Activated CD4-positive, alpha-beta T cell treated with anti-CD3 and anti-CD28 coated beads for 36 hours (primary cell): ENCODE results near the gene ZNF581. TPM values are rescaled to one million over a fixed set of nuclear protein-coding genes. Genes with fewer than 3 reads are reported as not detected.

Source experiments
- ATAC-seq: fragments of 200-7000 bp; cut with Tn5 transposase; one replicate; pipeline ENCODE4 v1.10.0; 2021; ENCODE audit warnings: mild to moderate bottlenecking, moderate library complexity
- CTCF ChIA-PET: fragments of 350-600 bp; sonication (Branson Sonifier 250); formaldehyde crosslinking; loops from one replicate; lab custom pipeline; 2021; ENCODE audit warnings: antibody characterized with exemption; lab: Charles Lee
- POLR2A ChIA-PET: fragments of 350-600 bp; sonication (Branson Sonifier 250); formaldehyde crosslinking; loops from one replicate; lab custom pipeline; 2021; ENCODE audit warnings: antibody characterized with exemption, inconsistent platforms; lab: Charles Lee
- DNase-seq: peaks from one replicate; pipeline ENCODE4 v3.0.0-alpha.2; 2020
- H3K27ac Mint-ChIP-seq: one replicate; pipeline ENCODE4 v1.8.0; 2021; ENCODE audit warnings: mixed read lengths
- H3K27me3 Mint-ChIP-seq: one replicate; pipeline ENCODE4 v1.8.0; 2021; ENCODE audit warnings: mixed read lengths
- H3K36me3 Mint-ChIP-seq: one replicate; pipeline ENCODE4 v1.8.0; 2021; ENCODE audit warnings: low read depth, mixed read lengths
- H3K4me1 Mint-ChIP-seq: one replicate; pipeline ENCODE4 v1.8.0; 2021; ENCODE audit warnings: mixed read lengths
- H3K4me3 Mint-ChIP-seq: one replicate; pipeline ENCODE4 v1.8.0; 2021; ENCODE audit warnings: mild to moderate bottlenecking, moderate library complexity, mixed read lengths
- H3K9me3 Mint-ChIP-seq: one replicate; pipeline ENCODE4 v1.8.0; 2021; ENCODE audit warnings: low read depth, mixed read lengths
- intact Hi-C, 2 experiments: fragments of 100-400 bp; cut with DNase I in 1 of 2; cut with micrococcal nuclease in 1 of 2; formaldehyde crosslinking; loops; one replicate each; pipeline versions ENCODE4 v1.14.2 to v1.15.1; 2022 to 2024; cut with DNase I, micrococcal nuclease
- total RNA-seq, 2 experiments: library from RNA; stranded (reverse); gene quantifications; one replicate each; pipeline ENCODE4 v1.2.3, GENCODE V29; 2021

The ZNF581 gene
- total RNA-seq, 2 experiments from 2014 or later, result 18.9 to 26.9 TPM

DNA sequence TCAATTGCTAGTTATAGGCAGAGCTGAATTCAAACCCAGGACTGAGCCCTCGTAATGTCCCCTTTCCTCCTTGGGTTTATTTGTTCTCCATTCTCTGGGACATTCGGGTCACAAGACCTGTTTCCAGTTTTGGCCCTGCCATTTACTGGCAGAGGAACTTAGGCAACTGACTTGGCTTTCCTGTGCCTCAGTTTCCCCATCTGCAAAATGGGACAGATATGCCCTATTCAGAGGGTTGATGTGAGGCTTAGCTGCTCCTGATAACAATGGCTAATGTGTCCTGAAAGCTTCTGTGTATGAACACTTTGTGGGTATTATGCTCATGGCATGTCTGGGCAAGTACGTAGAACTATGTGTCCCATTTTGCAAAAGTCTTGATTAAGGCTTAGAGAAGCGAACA lies 42.4 kb upstream of the ZNF581 start:
- POLR2A ChIA-PET, result interaction anchor here (0.6 kb wide), 1 partner anchor 53 kb away, joined by 3 read pairs; no protein-coding TSS in a partner anchor
- DNase-seq (no peak), ATAC-seq (no peak)
- peak overlapping the region; percentile 90 for H3K27ac Mint-ChIP-seq
- peaks cover 30% of the 10 kb centered on the region for H3K36me3 Mint-ChIP-seq
- peaks cover 36% of the 10 kb centered on the region for H3K4me1 Mint-ChIP-seq
- CTCF ChIA-PET, result no interaction called here
- intact Hi-C loops, result loop anchor here in 1 of 2 experiments (10.0 kb wide), 1 partner anchor 436 kb away; the partner anchor contains the start of gene DNAAF3
- peak overlapping the region; percentile 78 for H3K4me3 Mint-ChIP-seq
- no peaks in the 10 kb centered on the region for H3K9me3 Mint-ChIP-seq
- H3K27me3 Mint-ChIP-seq, result no peaks in the 10 kb centered on the region

DNA sequence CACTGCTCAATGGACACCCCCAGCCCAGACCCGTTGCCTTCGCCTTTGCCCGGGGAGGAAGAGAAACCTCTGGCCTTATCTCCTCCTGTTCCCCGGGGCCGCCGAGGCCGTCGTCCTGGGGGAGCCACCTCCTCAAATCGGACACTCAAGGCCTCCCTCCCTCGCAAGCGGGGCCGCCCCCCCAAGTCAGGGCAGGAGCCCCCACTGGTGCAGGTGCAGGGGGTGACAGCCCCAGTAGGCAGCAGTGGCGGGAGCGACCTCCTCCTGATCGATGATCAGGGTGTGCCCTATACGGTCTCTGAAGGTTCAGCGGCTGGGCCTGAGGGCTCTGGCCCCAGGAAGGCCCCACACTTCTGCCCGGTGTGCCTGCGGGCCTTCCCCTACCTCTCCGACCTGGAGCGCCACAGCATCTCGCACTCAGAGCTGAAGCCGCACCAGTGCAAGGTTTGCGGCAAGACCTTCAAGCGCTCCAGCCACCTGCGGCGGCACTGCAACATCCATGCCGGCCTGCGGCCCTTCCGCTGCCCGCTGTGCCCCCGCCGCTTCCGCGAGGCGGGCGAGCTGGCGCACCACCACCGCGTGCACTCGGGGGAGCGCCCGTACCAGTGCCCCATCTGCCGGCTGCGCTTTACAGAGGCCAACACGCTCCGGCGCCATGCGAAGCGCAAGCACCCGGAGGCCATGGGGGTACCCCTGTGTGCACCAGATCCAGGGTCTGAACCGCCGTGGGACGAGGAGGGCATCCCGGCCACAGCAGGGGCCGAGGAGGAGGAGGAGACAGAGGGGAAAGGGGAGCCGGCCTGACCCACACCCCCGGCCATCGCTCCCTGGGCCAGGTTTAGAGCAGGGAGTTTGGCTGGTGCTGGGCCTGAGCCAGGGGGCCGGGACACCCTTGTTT lies 41.1 kb upstream of the ZNF581 start:
- Mint-ChIP-seq H3K27ac (no peak overlapping the region), H3K4me3 (no peak overlapping the region), H3K4me1 (peaks cover 44% of the 10 kb centered on the region), H3K36me3 (peaks cover 25% of the 10 kb centered on the region), H3K27me3 (no peaks in the 10 kb centered on the region), H3K9me3 (no peaks in the 10 kb centered on the region)
- ATAC-seq (no peak), DNase-seq (no peak)
- ChIA-PET CTCF (no interaction called here), POLR2A (interaction anchor here (0.7 kb wide), 1 partner anchor 201 kb away, joined by 3 read pairs; no protein-coding TSS in a partner anchor)
- intact Hi-C loops, result loop anchor here in 1 of 2 experiments (10.0 kb wide), 1 partner anchor 438 kb away; the partner anchor contains the start of gene DNAAF3

DNA sequence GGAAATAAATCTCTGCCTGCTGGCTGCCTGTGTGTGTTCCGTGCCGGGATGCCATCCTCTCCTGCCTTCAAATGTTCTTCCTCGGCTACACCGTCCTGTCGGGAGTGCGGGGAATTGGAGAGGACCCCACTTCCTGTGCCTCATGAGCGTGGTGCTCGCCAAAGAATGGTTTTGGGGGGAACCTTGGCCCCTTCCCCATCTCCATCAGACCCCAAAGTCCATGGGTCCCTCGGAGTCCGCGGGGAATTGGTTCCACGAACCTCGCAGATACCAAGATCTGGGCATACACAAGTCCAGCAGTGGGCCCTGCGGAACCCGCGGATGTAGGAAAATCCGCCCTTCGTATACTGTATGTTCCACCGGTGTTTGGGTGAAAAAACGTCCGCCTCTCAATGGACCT lies 40.3 kb upstream of the ZNF581 start:
- POLR2A ChIA-PET, result no interaction called here
- no peaks in the 10 kb centered on the region for H3K27me3 Mint-ChIP-seq
- CTCF ChIA-PET, result no interaction called here
- intact Hi-C loops, result loop anchor here in 1 of 2 experiments (10.0 kb wide), 1 partner anchor 438 kb away; the partner anchor contains the start of gene DNAAF3
- H3K4me1 Mint-ChIP-seq, result peaks cover 49% of the 10 kb centered on the region
- peaks cover 27% of the 10 kb centered on the region for H3K36me3 Mint-ChIP-seq
- no peak for ATAC-seq
- H3K4me3 Mint-ChIP-seq, result peak overlapping the region; percentile 30
- no peak for DNase-seq
- H3K9me3 Mint-ChIP-seq, result no peaks in the 10 kb centered on the region
- no peak overlapping the region for H3K27ac Mint-ChIP-seq

DNA sequence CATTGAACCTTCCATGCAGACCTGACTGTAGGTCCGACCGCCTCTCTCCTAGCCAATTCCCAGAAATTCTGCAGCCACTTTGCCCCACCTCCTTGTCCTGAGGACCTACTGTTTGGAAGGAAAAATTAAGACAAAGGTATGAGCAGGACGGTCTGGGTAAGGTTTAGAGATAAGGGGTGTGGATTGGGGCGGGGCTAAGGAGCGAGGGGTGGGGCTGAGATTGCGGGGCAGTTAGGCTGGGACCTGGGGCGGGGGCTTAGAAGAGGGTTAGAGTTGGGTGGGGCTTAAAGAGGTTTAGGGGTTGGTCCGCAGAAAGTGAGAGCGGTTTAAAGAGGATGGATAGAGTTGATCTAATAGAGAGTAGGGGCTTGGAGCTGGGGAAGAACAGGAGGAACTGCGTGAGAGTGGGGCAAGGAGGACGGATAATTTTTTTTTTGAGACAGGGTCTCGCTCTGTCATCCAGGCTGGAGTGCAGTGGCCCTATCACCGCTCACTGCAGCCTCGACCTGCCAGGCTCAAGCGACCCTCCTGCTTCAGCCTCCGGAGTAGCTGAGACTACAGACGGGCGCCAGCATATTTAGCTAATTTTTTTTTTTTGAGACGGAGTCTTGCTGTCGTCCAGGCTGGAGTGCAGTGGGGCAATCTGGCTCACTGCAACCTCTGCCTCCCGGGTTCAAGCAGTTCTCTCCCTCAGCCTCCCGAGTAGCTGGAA lies 39.7 kb upstream of the ZNF581 start:
- Mint-ChIP-seq H3K9me3 (no peaks in the 10 kb centered on the region), H3K36me3 (peaks cover 26% of the 10 kb centered on the region), H3K4me3 (peak overlapping the region; percentile 30), H3K4me1 (peaks cover 50% of the 10 kb centered on the region), H3K27ac (peak overlapping the region; percentile 96), H3K27me3 (no peaks in the 10 kb centered on the region)
- intact Hi-C loops, result loop anchor here in 1 of 2 experiments (10.0 kb wide), 1 partner anchor 439 kb away; the partner anchor contains the start of gene DNAAF3
- ChIA-PET CTCF (interaction anchor here (0.8 to 4.1 kb wide), 3 partner anchors 18 to 28 kb away, joined by 3 to 33 read pairs (median 3); no protein-coding TSS in a partner anchor), POLR2A (no interaction called here)
- ATAC-seq, result no peak
- DNase-seq, result peak; percentile 36

DNA sequence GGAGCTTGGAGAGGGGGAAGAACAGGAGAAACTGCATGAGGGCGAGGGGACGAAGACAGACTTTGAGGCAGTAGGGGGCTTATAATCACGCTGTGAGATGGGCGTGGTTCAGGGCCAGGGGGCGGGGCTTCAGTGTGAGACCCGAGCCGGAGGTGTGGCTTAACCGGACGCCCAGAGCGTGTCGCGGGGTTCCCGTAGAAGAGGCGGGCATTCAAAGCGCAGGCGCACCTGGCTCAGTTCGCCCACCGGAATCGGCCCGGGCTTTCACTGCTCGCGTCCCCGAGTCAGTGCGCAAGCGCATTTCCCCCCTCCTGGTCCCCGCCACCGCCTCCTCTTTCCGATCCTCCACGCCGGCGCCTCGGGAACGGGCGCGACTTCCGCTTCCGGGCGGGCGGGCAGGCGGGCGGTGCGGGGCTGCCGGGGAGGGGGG lies 38.2 kb upstream of the ZNF581 start:
- DNase-seq, result peak; percentile 100
- intact Hi-C loops, result loop anchor here (1.0 to 10.0 kb wide), 16 partner anchors 18 to 1468 kb away; partner anchors contain the start of genes CNOT3 (in 1 of the 2), DNAAF3 (in 1 of the 2), ISOC2 (in 1 of the 2) and KMT5C (in 1 of the 2)

GRCh38 chr19:55605637-55606470 lies 37.6 kb upstream of the ZNF581 start, which contains the start of gene ZNF865:
Gene ZNF865 (plus strand): TSS chr19:55605647. CDS start chr19:55613619, 7,972 bp downstream.
- intact Hi-C loops, result loop anchor here (1.0 to 10.0 kb wide), 18 partner anchors 15 to 1469 kb away; partner anchors contain the start of genes CNOT3 (in 1 of the 2), DNAAF3 (in 1 of the 2), ISOC2 (in 1 of the 2) and KMT5C (in 1 of the 2)
- DNase-seq, result peak; percentile 88
- H3K4me3 Mint-ChIP-seq, result peak within 1 kb of the TSS; percentile 88
- CTCF ChIA-PET, result interaction anchor here (0.6 to 4.1 kb wide), 26 partner anchors 9 to 669 kb away, joined by 3 to 33 read pairs (median 4); partner anchors contain the start of genes KMT5C, ZNF628 and ZNF784
- H3K4me1 Mint-ChIP-seq, result peaks cover 60% of the 10 kb centered on the region
- peak within 1 kb of the TSS; percentile 96 for H3K27ac Mint-ChIP-seq
- no peaks in the 10 kb centered on the region for H3K27me3 Mint-ChIP-seq
- H3K36me3 Mint-ChIP-seq, result peaks cover 34% of the 10 kb centered on the region
- POLR2A ChIA-PET, result interaction anchor here (1.1 to 1.6 kb wide), 2 partner anchors 15 to 1157 kb away, joined by 4 read pairs; partner anchors contain the start of gene LENG8
- H3K9me3 Mint-ChIP-seq, result no peaks in the 10 kb centered on the region
- peak; percentile 46 for ATAC-seq

More for the DNA sequence above, 38.2 kb upstream of the ZNF581 start:
- Mint-ChIP-seq H3K4me1 (peaks cover 57% of the 10 kb centered on the region), H3K4me3 (peak overlapping the region; percentile 88), H3K27ac (peak overlapping the region; percentile 96), H3K27me3 (no peaks in the 10 kb centered on the region), H3K36me3 (peaks cover 34% of the 10 kb centered on the region), H3K9me3 (no peaks in the 10 kb centered on the region)
- CTCF ChIA-PET, result interaction anchor here (0.6 to 4.1 kb wide), 9 partner anchors 15 to 669 kb away, joined by 3 to 33 read pairs (median 10); partner anchors contain the start of genes KMT5C and ZNF784
- POLR2A ChIA-PET, result no interaction called here
- peak; percentile 87 for ATAC-seq

DNA sequence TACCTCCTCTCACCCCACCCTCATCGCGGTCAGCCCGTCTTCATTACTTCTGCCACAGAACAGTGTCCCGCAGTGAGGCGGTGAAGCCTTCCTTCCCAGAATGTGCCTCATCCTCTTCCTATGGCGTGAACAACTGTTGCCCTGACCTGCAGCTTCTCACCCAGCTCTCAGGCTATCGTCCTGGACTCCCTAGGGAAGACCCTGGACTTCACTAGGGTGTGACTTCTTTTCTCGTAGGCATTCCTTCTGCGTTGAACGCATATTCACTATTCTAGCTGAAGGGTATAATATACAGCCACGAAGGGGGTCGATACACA lies 37.0 kb upstream of the ZNF581 start:
- H3K36me3 Mint-ChIP-seq, result peaks cover 34% of the 10 kb centered on the region
- ChIA-PET CTCF (interaction anchor here (0.6 to 4.1 kb wide), 24 partner anchors 9 to 267 kb away, joined by 3 to 33 read pairs (median 4); partner anchors contain the start of genes KMT5C, ZNF628 and ZNF784), POLR2A (interaction anchor here (1.1 to 1.6 kb wide), 2 partner anchors 14 to 1158 kb away, joined by 4 read pairs; partner anchors contain the start of gene LENG8)
- intact Hi-C loops, result loop anchor here (1.0 to 10.0 kb wide), 4 partner anchors 14 to 442 kb away; partner anchors contain the start of genes DNAAF3 (in 1 of the 2), ZNF580 (in 1 of the 2) and ZNF581 (in 1 of the 2)
- peak overlapping the region; percentile 88 for H3K4me3 Mint-ChIP-seq
- no peak for DNase-seq
- no peaks in the 10 kb centered on the region for H3K27me3 Mint-ChIP-seq
- ATAC-seq, result no peak
- peaks cover 55% of the 10 kb centered on the region for H3K4me1 Mint-ChIP-seq
- H3K27ac Mint-ChIP-seq, result peak overlapping the region; percentile 92
- no peaks in the 10 kb centered on the region for H3K9me3 Mint-ChIP-seq

DNA sequence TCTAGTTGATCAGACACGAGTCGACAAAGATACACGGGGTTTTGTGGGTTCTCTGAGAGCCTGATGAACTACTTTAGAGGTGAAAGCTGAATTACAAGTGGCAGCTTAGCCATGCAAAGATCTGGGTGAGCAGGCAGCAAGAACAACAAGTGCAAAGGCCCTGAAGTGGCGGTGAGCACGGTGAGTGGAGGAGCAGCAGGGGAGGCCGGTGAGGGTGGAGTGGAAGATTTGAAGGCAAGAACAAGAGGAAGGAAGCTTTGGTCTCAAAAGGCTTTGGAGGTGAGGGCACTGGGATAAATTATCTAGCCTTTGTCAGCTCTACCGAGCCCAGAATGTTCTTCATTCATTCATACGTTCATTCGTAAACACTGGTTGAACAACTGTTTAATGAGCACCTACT lies 36.6 kb upstream of the ZNF581 start:
- peaks cover 32% of the 10 kb centered on the region for H3K36me3 Mint-ChIP-seq
- H3K4me3 Mint-ChIP-seq, result peak overlapping the region; percentile 88
- no peaks in the 10 kb centered on the region for H3K27me3 Mint-ChIP-seq
- CTCF ChIA-PET, result interaction anchor here (0.6 to 4.1 kb wide), 23 partner anchors 10 to 267 kb away, joined by 3 to 33 read pairs (median 4); partner anchors contain the start of genes KMT5C, ZNF628 and ZNF784
- POLR2A ChIA-PET, result interaction anchor here (1.1 to 1.6 kb wide), 2 partner anchors 14 to 1158 kb away, joined by 4 read pairs; partner anchors contain the start of gene LENG8
- peaks cover 55% of the 10 kb centered on the region for H3K4me1 Mint-ChIP-seq
- ATAC-seq (no peak), DNase-seq (no peak)
- peak overlapping the region; percentile 92 for H3K27ac Mint-ChIP-seq
- no peaks in the 10 kb centered on the region for H3K9me3 Mint-ChIP-seq
- intact Hi-C loops, result loop anchor here (1.0 to 10.0 kb wide), 4 partner anchors 14 to 442 kb away; partner anchors contain the start of genes DNAAF3 (in 1 of the 2), ZNF580 (in 1 of the 2) and ZNF581 (in 1 of the 2)

DNA sequence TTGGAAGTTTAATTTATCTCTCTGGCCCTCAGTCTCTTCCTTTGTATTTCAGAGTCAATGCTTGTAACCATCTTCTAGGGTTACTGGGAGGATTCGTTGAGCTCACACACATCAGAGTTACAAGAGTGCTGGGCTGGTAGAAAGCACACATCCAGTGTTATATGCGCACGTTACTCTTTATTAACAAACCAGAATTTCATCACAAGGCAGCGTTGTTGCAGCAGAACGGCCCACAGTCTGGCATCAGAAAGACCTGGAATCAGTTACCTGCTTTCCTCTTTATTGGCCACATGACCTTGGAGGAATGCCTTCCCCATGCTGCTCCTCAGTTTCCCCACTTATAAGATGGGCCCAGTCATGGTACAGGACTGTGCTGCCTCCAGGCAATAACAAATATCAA lies 34.1 kb upstream of the ZNF581 start:
- ATAC-seq (no peak), DNase-seq (no peak)
- POLR2A ChIA-PET, result no interaction called here
- Mint-ChIP-seq H3K4me1 (peaks cover 51% of the 10 kb centered on the region), H3K27ac (no peak overlapping the region), H3K9me3 (no peaks in the 10 kb centered on the region), H3K36me3 (peaks cover 29% of the 10 kb centered on the region), H3K27me3 (no peaks in the 10 kb centered on the region), H3K4me3 (no peak overlapping the region)
- CTCF ChIA-PET, result interaction anchor here (1.2 to 2.9 kb wide), 2 partner anchors 23 to 468 kb away, joined by 4 to 9 read pairs; no protein-coding TSS in a partner anchor
- intact Hi-C loops, result loop anchor here (5.0 to 10.0 kb wide), 2 partner anchors 33 to 445 kb away; partner anchors contain the start of genes DNAAF3 (in 1 of the 2), ZNF580 (in 1 of the 2) and ZNF581 (in 1 of the 2)
